ENCODE measurements around the gene GCC1.

The GCC1 gene

DNA sequence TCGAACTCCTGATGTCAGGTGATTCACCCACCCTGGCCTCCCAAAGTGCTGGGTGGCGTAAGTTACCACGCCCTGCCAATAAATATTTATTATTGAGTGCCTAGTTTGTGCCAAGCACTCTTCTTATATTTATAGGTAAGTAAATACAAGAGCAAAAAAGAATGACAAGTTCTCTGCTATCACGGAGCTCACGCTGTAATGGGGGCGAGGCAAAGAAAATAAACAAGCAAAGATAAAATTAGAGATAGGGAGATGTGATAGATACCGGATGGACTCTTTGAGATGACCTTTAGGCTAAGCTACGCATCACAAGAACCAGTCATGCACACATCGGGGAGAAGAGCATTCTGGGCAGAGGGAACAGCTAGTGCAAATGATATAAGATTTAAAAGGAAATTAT, 46.3 kb downstream of the GCC1 start:
- DNase-seq (ENCODE audit: insufficient read length, low spot score) (no peak), FAIRE-seq (no peak)
- TF ChIP-seq, protein P1, sequence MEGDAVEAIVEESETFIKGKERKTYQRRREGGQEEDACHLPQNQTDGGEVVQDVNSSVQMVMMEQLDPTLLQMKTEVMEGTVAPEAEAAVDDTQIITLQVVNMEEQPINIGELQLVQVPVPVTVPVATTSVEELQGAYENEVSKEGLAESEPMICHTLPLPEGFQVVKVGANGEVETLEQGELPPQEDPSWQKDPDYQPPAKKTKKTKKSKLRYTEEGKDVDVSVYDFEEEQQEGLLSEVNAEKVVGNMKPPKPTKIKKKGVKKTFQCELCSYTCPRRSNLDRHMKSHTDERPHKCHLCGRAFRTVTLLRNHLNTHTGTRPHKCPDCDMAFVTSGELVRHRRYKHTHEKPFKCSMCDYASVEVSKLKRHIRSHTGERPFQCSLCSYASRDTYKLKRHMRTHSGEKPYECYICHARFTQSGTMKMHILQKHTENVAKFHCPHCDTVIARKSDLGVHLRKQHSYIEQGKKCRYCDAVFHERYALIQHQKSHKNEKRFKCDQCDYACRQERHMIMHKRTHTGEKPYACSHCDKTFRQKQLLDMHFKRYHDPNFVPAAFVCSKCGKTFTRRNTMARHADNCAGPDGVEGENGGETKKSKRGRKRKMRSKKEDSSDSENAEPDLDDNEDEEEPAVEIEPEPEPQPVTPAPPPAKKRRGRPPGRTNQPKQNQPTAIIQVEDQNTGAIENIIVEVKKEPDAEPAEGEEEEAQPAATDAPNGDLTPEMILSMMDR (IDR thresholded peaks at IDR 0.05; ENCODE audit: insufficient read depth, missing control alignments) = no peak

- FAIRE-seq = no peak
- DNase-seq (ENCODE audit: insufficient read length, low spot score) = no peak
- TF ChIP-seq, protein P1 (IDR thresholded peaks at IDR 0.05; ENCODE audit: insufficient read depth, missing control alignments) = no peak
These were observed 48.7 kb downstream of the GCC1 start for GRCh38 chr7:127536741-127537140.

DNA sequence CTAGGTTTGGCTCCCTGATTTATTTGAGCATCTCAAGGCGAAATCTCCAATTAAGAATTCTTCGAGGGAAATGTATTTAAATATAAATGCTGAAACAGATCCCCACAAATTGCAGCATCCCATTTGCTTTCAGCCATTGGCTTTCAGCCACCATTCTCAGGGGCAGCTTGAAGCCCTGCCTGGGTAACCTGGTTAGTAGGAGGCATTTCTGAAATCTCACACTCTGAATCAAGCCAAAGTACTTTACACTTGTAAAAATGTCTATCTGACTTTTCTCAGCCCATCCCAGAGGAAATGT, 49.1 kb downstream of the GCC1 start:
- TF ChIP-seq, protein P1 (IDR thresholded peaks at IDR 0.05; ENCODE audit: insufficient read depth, missing control alignments) = no peak
- FAIRE-seq (no peak), DNase-seq (ENCODE audit: insufficient read length, low spot score) (no peak)

DNA sequence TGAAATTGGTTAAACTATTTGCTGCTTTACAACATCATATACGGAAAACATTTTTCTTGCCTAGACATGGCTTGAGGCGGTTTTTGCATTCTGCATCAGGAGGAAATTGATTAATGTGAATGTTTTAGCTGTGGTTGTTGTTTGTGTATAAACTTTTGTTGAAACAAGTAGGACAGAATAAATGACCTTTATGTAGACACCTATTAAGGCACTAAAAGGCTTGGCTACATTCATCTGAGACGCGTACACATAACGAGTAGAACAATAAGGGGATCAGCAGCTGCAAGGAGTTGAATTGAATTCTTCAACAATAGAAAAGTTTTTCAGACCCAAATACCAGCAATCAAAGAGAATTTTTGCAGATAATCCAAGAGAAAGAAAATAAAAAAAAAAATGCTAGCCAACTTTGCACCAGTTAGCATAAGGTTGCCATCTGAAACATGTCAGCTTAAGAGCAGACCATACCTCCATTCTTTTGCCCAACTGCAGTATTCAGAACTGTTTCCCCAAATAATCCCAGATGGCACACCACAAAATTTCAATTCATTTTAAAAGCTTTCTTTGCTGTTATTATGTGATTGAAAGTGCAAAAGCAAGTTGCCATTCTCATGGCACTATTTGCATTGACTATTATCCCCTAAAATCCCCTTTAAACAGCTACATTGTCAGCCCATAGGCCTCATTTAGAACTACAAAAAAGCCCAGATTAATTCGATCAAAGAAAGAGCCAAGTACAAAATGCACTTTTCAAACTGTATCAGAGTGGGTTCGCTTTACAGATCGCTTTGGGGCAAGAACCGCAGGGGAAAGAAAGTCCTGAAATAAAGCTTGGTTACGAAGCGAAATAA, 49.6 kb downstream of the GCC1 start:
- TF ChIP-seq, protein P1 (IDR thresholded peaks at IDR 0.05; ENCODE audit: insufficient read depth, missing control alignments) = no peak
- DNase-seq (ENCODE audit: insufficient read length, low spot score) = no peak
- FAIRE-seq = no peak

DNA sequence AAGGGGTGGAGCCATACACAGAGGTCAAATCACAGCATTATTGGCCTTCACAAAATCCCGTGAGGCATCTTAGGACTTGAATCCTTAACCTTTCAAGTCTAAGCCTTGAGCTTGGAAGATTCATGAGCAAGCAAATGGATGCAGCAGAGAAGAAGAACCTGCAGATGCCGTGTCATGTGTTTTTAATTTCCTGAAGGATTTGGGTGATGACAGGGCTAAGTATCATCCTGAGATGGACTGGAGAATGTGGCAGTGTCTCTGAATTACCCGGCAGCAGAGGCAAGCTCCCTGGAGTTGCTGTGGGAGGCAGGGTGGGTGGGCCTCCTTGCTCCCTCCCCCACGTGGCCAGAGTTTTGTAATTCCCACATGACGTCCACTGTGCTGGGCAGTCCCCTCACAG, 50.8 kb downstream of the GCC1 start:
- FAIRE-seq (no peak), DNase-seq (ENCODE audit: insufficient read length, low spot score) (no peak)
- TF ChIP-seq, protein P1 (IDR thresholded peaks at IDR 0.05; ENCODE audit: insufficient read depth, missing control alignments) = no peak

DNA sequence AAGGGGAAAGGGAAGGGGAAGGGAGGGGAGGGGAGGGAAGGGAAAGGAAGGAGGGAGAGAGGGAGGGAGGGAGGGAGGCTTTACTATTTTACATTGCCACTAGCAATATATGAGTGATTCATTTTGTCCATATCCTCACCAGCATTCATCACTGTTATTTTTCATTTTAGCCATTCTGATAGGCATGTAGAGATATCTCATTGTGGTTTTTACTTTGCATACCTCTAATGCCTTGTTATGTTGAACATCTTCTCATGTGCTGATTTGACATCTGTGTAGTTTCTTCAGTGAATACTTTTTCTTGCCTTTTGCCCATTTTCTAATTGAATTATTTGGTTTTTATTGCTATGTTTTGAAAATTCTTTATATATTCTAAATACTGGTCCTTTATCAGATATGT, 52.7 kb downstream of the GCC1 start:
- DNase-seq (ENCODE audit: insufficient read length, low spot score) (no peak), FAIRE-seq (no peak)
- TF ChIP-seq, protein P1 (IDR thresholded peaks at IDR 0.05; ENCODE audit: insufficient read depth, missing control alignments) = no peak

DNA sequence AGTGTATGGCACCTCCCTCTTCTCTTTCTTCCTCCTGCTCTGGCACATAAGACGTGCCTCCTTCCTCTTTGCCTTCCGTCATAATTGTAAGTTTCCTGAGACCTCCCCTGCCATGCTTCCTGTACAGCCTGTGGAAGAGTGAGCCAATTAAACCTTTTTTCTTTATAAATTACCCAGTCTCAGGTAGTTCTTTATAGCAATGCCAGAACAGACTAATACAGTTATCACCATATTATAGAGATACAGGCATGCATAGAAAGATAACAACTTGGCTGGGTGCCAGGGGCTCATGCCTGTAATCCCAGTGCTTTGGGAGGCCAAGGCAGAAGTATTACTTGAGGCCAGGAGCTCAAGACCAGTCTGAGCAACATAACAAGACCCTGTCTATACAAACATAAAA, 53.2 kb downstream of the GCC1 start:
- FAIRE-seq = no peak
- no peak for DNase-seq (ENCODE audit: insufficient read length, low spot score)

More for the DNA sequence above, 53.2 kb downstream of the GCC1 start:
- TF ChIP-seq, protein P1 (IDR thresholded peaks at IDR 0.05; ENCODE audit: insufficient read depth, missing control alignments) = no peak
